AG04450 (cell line): ENCODE measurements around the gene ATP8A2. TPM values are rescaled to one million over a fixed set of nuclear protein-coding genes. Genes with fewer than 3 reads are reported as not detected.

Experiments used
- CTCF ChIA-PET: fragments of 300-600, 350-600 bp; formaldehyde crosslinking; extraction: SDS; loops from one replicate; lab custom pipeline; 2022; ENCODE audit warnings: antibody characterized with exemption, inconsistent platforms; lab: Charles Lee
- POLR2A ChIA-PET: fragments of 350-600 bp; formaldehyde crosslinking; extraction: SDS; loops from one replicate; lab custom pipeline; 2021; ENCODE audit warnings: antibody characterized with exemption, inconsistent platforms; lab: Yijun Ruan, JAX
- DNase-seq: peaks from one replicate; pipeline ENCODE4 v3.0.0-alpha.2; 2011; ENCODE audit warnings: low read depth, low spot score
- H3K27ac ChIP-seq: one replicate; pipeline ENCODE4 v1.5.1; 2012; ENCODE audit warnings: low read depth, low read length, control low read depth
- H3K27me3 ChIP-seq: one replicate; pipeline ENCODE4 v1.6.0; 2012; ENCODE audit warnings: low read length; ENCODE audit not compliant: control insufficient read depth, insufficient read depth
- H3K4me3 ChIP-seq: 2 replicates; pipeline ENCODE4 v1.5.1; 2011; ENCODE audit warnings: mild to moderate bottlenecking, low read depth, low read length, control low read depth
- H3K9me3 ChIP-seq: 2 replicates; pipeline ENCODE4 v1.5.1; 2012; ENCODE audit warnings: low read length; ENCODE audit not compliant: control insufficient read depth, insufficient read depth
- CTCF ChIP-seq: IDR thresholded peaks from 2 replicates; pipeline ENCODE4 v1.5.1; 2011; ENCODE audit warnings: low read depth, low read length, control low read depth, inconsistent platforms
- polyA plus RNA-seq: library from polyadenylated mRNA; depleted of rRNA; stranded (reverse); fragments of >200 nt; gene quantifications from 2 replicates; pipeline ENCODE4 v1.2.3, GENCODE V29; 2011

ATP8A2 gene
- polyA plus RNA-seq, 1 experiment = 0.19 TPM

GRCh38 chr13:25731536-25731935 is 359.8 kb downstream of the ATP8A2 start:
- Histone ChIP-seq H3K27me3 (no peaks in the 10 kb centered on the region), H3K27ac (no peak overlapping the region), H3K9me3 (no peaks in the 10 kb centered on the region), H3K4me3 (no peak overlapping the region)
- ChIA-PET POLR2A (no interaction called here), CTCF (no interaction called here)
- no peak for TF ChIP-seq CTCF
- no peak for DNase-seq

DNA sequence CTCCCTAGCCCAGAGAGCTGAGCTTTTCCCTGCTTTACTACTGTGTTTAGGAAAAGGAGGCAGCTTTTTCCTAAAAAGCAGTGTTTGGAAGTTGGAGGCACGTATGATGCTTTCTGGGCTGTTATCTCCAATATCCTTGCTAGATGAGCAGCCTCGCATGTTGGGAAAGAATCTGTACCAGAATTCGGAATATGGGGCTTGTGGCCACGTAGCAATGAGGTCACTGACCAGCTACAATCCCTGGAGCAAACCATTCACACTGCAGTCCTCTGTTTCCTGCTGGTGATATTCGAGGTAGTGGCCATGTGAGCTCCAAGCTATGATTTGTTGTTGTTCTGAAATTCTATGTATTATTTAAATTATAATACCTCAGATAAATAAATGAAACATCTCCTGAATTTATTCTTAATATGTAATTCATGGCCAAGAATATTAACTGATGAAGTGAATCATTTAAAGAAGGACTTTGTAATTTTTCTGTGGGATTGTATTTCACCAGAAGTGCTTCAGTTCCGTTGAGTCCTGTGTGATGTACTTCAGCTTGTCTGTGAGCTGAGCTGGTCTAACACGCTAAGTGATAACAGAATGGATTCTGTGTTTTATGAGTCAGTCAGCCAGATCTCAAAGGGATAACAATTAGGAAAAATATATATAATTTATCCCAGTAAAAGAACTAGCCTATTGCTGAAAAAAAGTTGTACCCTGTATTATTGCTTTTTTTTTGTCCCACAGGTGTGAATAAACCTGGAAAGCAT is 360.5 kb downstream of the ATP8A2 start:
- Histone ChIP-seq H3K27ac (no peak overlapping the region), H3K4me3 (no peak overlapping the region), H3K27me3 (no peaks in the 10 kb centered on the region), H3K9me3 (no peaks in the 10 kb centered on the region)
- ChIA-PET POLR2A (no interaction called here), CTCF (no interaction called here)
- no peak for DNase-seq
- TF ChIP-seq CTCF = no peak

- no peaks in the 10 kb centered on the region for H3K9me3 ChIP-seq
- ChIA-PET CTCF (no interaction called here), POLR2A (no interaction called here)
- no peak overlapping the region for H3K4me3 ChIP-seq
- no peaks in the 10 kb centered on the region for H3K27me3 ChIP-seq
- no peak for DNase-seq
- no peak for TF ChIP-seq CTCF
- no peak overlapping the region for H3K27ac ChIP-seq
These were observed 361.3 kb downstream of the ATP8A2 start for GRCh38 chr13:25733001-25733491.

GRCh38 chr13:25733696-25734435 is 362.1 kb downstream of the ATP8A2 start:
- no peak for TF ChIP-seq CTCF
- Histone ChIP-seq H3K4me3 (no peak overlapping the region), H3K9me3 (no peaks in the 10 kb centered on the region), H3K27me3 (no peaks in the 10 kb centered on the region), H3K27ac (no peak overlapping the region)
- DNase-seq = no peak
- ChIA-PET CTCF (no interaction called here), POLR2A (no interaction called here)
